Measurements from ENCODE around the gene PSME1. TPM values are rescaled to one million over a fixed set of nuclear protein-coding genes. Genes with fewer than 3 reads are reported as not detected.

PSME1 gene
- polyA plus RNA-seq (2011; rRNA removed), result 80.0 and 94.9 TPM in 2 replicates
- polyA minus RNA-seq (2011; rRNA and poly(A)+ RNA removed), result 32.6 and 37.8 TPM in 2 replicates

DNA sequence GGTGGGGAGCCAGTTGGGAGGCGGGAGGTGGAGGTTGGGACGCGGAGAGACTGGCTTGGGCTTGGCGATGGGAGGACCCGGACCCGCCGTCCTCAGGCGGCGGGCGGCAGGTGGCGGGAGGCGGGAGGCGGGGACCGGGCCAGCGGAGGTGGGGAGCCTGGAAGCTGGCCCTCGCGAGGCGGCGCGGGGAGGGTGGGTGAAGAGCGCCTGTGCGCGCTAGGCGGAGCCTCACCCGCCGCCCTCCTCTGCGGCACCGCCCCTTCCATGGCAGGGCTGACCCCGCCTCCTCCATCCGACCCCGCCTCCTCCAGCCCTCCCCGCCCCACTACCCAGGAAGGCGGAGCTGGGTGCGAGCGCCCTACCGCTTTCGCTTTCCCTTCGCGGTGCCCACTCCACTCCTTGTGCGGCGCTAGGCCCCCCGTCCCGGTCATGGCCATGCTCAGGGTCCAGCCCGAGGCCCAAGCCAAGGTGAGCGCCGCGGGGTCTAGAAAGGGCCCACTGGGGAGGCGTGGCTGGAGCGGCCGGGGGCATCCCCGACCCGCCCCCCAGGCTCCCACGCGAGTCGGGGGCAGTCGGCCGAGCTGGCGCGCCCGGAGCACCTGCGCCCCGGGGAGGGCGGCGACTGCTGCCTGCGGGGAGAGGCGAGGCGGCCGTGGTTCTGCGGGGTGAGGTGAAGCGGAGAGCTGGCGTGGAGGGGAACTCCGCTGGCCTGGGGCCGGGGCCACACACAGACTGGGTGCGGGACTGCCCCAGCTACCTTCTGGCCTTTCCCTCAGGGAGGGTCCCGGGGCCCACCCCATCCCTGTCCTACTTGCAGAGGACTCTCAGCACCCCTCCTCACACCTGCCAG, at the start of gene PSME1:
PSME1 (plus strand) TSS at position 361 of the 850 bp plus-strand sequence; CDS start at position 430, 69 bp downstream.
- Histone ChIP-seq H3K4me3 (ENCODE audit: low read depth, low read length) (peak within 1 kb of the TSS; percentile 80), H3K9me3 (ENCODE audit: control insufficient read depth, insufficient read depth, low read length) (no peaks in the 10 kb centered on the region), H3K27me3 (ENCODE audit: control insufficient read depth, insufficient read depth, low read length) (no peaks in the 10 kb centered on the region), H3K27ac (ENCODE audit: low read depth, low read length) (no peak within 1 kb of the TSS)
- ChIA-PET POLR2A (interaction anchor here (0.5 to 1.7 kb wide), 6 partner anchors 10 to 77 kb away, joined by 3 to 12 read pairs (median 4); partner anchors contain the start of genes CHMP4A, DCAF11, IRF9 and NRL), CTCF (interaction anchor here (0.6 to 2.4 kb wide), 4 partner anchors 21 to 125 kb away, joined by 3 to 11 read pairs (median 4); partner anchors contain the start of gene IRF9)
- TF ChIP-seq, protein P1, sequence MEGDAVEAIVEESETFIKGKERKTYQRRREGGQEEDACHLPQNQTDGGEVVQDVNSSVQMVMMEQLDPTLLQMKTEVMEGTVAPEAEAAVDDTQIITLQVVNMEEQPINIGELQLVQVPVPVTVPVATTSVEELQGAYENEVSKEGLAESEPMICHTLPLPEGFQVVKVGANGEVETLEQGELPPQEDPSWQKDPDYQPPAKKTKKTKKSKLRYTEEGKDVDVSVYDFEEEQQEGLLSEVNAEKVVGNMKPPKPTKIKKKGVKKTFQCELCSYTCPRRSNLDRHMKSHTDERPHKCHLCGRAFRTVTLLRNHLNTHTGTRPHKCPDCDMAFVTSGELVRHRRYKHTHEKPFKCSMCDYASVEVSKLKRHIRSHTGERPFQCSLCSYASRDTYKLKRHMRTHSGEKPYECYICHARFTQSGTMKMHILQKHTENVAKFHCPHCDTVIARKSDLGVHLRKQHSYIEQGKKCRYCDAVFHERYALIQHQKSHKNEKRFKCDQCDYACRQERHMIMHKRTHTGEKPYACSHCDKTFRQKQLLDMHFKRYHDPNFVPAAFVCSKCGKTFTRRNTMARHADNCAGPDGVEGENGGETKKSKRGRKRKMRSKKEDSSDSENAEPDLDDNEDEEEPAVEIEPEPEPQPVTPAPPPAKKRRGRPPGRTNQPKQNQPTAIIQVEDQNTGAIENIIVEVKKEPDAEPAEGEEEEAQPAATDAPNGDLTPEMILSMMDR (IDR thresholded peaks at IDR 0.05; ENCODE audit: low read depth, low read length), result no peak
- DNase-seq (ENCODE audit: low read depth, low spot score), result peak; percentile 59

- no peak for DNase-seq (ENCODE audit: low read depth, low spot score)
- Histone ChIP-seq H3K27ac (ENCODE audit: low read depth, low read length) (no peak overlapping the region), H3K4me3 (ENCODE audit: low read depth, low read length) (no peak overlapping the region), H3K9me3 (ENCODE audit: control insufficient read depth, insufficient read depth, low read length) (no peaks in the 10 kb centered on the region; the same call in 1 of the 2 replicates), H3K27me3 (ENCODE audit: control insufficient read depth, insufficient read depth, low read length) (peaks cover 35% of the 10 kb centered on the region)
- CTCF ChIA-PET, result interaction anchor here (1.0 to 1.7 kb wide), 4 partner anchors 22 to 74 kb away, joined by 3 to 8 read pairs (median 4); partner anchors contain the start of gene IRF9
- POLR2A ChIA-PET, result no interaction called here
- TF ChIP-seq, protein P1 (IDR thresholded peaks at IDR 0.05; ENCODE audit: low read depth, low read length), result no peak
Measured at GRCh38 chr14:24087004-24087403, 49.0 kb upstream of the PSME1 start.

- Histone ChIP-seq H3K4me3 (ENCODE audit: low read depth, low read length) (no peak overlapping the region), H3K9me3 (ENCODE audit: control insufficient read depth, insufficient read depth, low read length) (no peaks in the 10 kb centered on the region), H3K27ac (ENCODE audit: low read depth, low read length) (no peak overlapping the region), H3K27me3 (ENCODE audit: control insufficient read depth, insufficient read depth, low read length) (peaks cover 24% of the 10 kb centered on the region)
- CTCF ChIA-PET, result interaction anchor here (0.7 to 8.4 kb wide), 2 partner anchors 27 to 31 kb away, joined by 5 to 196 read pairs; no protein-coding TSS in a partner anchor
- no peak for DNase-seq (ENCODE audit: low read depth, low spot score)
- POLR2A ChIA-PET, result interaction anchor here (0.7 kb wide), 1 partner anchor 531 kb away, joined by 3 read pairs; no protein-coding TSS in a partner anchor
- TF ChIP-seq, protein P1 (IDR thresholded peaks at IDR 0.05; ENCODE audit: low read depth, low read length), result no peak
Measured at GRCh38 chr14:24088095-24088494, 47.9 kb upstream of the PSME1 start.

GRCh38 chr14:24089890-24090289, 46.1 kb upstream of the PSME1 start:
- Histone ChIP-seq H3K27ac (ENCODE audit: low read depth, low read length) (no peak overlapping the region), H3K27me3 (ENCODE audit: control insufficient read depth, insufficient read depth, low read length) (peaks cover 9% of the 10 kb centered on the region), H3K4me3 (ENCODE audit: low read depth, low read length) (no peak overlapping the region), H3K9me3 (ENCODE audit: control insufficient read depth, insufficient read depth, low read length) (no peaks in the 10 kb centered on the region; the same call in 1 of the 2 replicates)
- TF ChIP-seq, protein P1 (IDR thresholded peaks at IDR 0.05; ENCODE audit: low read depth, low read length), result no peak
- ChIA-PET CTCF (interaction anchor here (0.7 to 9.9 kb wide), 18 partner anchors 8 to 789 kb away, joined by 3 to 212 read pairs (median 6); partner anchors contain the start of genes CARMIL3 and CPNE6), POLR2A (no interaction called here)
- DNase-seq (ENCODE audit: low read depth, low spot score), result no peak
